H1 (cell line): ENCODE results near the gene CYP51A1. TPM values are rescaled to one million over a fixed set of nuclear protein-coding genes. Genes with fewer than 3 reads are reported as not detected.

Experiments
- CTCF ChIA-PET: fragments of 300-600 bp; sonication (Branson Sonifier 250); formaldehyde crosslinking; loops from one replicate; lab custom pipeline; 2021; ENCODE audit not compliant: partially characterized antibody; lab: Charles Lee
- POLR2A ChIA-PET: fragments of 300-600 bp; sonication (Branson Sonifier 250); formaldehyde crosslinking; loops from one replicate; lab custom pipeline; 2021; ENCODE audit warnings: inconsistent platforms; ENCODE audit not compliant: partially characterized antibody; lab: Charles Lee
- DNase-seq, 2 experiments: peaks; one replicate each; pipeline versions ENCODE4 v3.0.0 to v3.0.0-alpha.2; 2010 to 2022; ENCODE audit warnings: low spot score in 2 of 2, low read depth in 1 of 2, mixed read lengths in 1 of 2
- FAIRE-seq: peaks from 2 replicates; lab custom pipeline; 2011; peaks lifted over from hg19 to GRCh38; lab: Jason Lieb, UNC
- H2AFZ ChIP-seq: 2 replicates; pipeline ENCODE4 v1.8.1; 2012; ENCODE audit warnings: low read length, inconsistent platforms
- H2AK5ac ChIP-seq: 2 replicates; pipeline ENCODE4 v1.6.1; 2013; ENCODE audit warnings: low read depth, low read length
- H2BK120ac ChIP-seq: replicated peaks from 2 replicates; pipeline ENCODE3; 2013; ENCODE audit warnings: low read depth, low read length, inconsistent platforms
- H2BK12ac ChIP-seq: 2 replicates; pipeline ENCODE4 v1.6.1; 2013; ENCODE audit warnings: low read depth, low read length
- H2BK15ac ChIP-seq: 2 replicates; pipeline ENCODE4 v1.6.1; 2013; ENCODE audit warnings: low read length
- H2BK20ac ChIP-seq: 2 replicates; pipeline ENCODE4 v1.6.1; 2013; ENCODE audit warnings: low read length
- H2BK5ac ChIP-seq: 2 replicates; pipeline ENCODE4 v1.6.1; 2013; ENCODE audit warnings: low read depth, low read length
- H3K14ac ChIP-seq: 2 replicates; pipeline ENCODE4 v1.6.1; 2013; ENCODE audit warnings: inconsistent platforms; ENCODE audit not compliant: insufficient read length
- H3K18ac ChIP-seq: 2 replicates; pipeline ENCODE4 v1.6.1; 2013; ENCODE audit warnings: low read length; ENCODE audit errors: extremely low read depth
- H3K23ac ChIP-seq: 2 replicates; pipeline ENCODE4 v1.6.1; 2013; ENCODE audit warnings: inconsistent platforms; ENCODE audit not compliant: insufficient read length
- H3K23me2 ChIP-seq: 2 replicates; pipeline ENCODE4 v1.6.1; 2013; ENCODE audit warnings: low read depth, low read length
- H3K27ac ChIP-seq: 2 replicates; pipeline ENCODE4 v1.6.1; 2011; ENCODE audit warnings: low read depth, low read length, inconsistent platforms
- H3K27me3 ChIP-seq, 4 experiments: replicated peaks in 1 of 4; 1 replicate in 1 of 4; 2 replicates in 3 of 4; pipeline versions ENCODE4 v1.6.1 to v1.8.1; 2011 to 2013; ENCODE audit warnings: low read length in 3 of 4, mild to moderate bottlenecking in 3 of 4, inconsistent platforms in 2 of 4, mixed read lengths in 2 of 4, moderate library complexity in 1 of 4; ENCODE audit not compliant: control insufficient read depth in 3 of 4, insufficient read depth in 3 of 4; ENCODE audit errors: extremely low read depth in 1 of 4
- H3K36me3 ChIP-seq, 4 experiments: 2 replicates each; pipeline versions ENCODE4 v1.6.1 to v1.8.1; 2011 to 2013; ENCODE audit warnings: mild to moderate bottlenecking in 4 of 4, low read length in 3 of 4, moderate library complexity in 2 of 4, control low read depth in 1 of 4, inconsistent platforms in 1 of 4; ENCODE audit not compliant: insufficient read depth in 4 of 4, control insufficient read depth in 2 of 4
- H3K4ac ChIP-seq: replicated peaks from 2 replicates; pipeline ENCODE3; 2013; ENCODE audit warnings: low read length, low read depth, mixed read lengths, inconsistent platforms; ENCODE audit not compliant: insufficient read length
- H3K4me1 ChIP-seq, 4 experiments: replicated peaks in 1 of 4; 1 replicate in 1 of 4; 2 replicates in 3 of 4; pipeline versions ENCODE4 v1.6.1 to v1.8.1; 2011 to 2013; ENCODE audit warnings: low read length in 3 of 4, inconsistent platforms in 2 of 4, mixed read lengths in 1 of 4; ENCODE audit not compliant: insufficient read depth in 4 of 4, control insufficient read depth in 3 of 4
- H3K4me2 ChIP-seq, 2 experiments: 2 replicates each; pipeline versions ENCODE4 v1.6.1 to v1.8.1; 2011 to 2013; ENCODE audit warnings: low read depth in 2 of 2, low read length in 2 of 2, control low read depth in 1 of 2, inconsistent platforms in 1 of 2, mild to moderate bottlenecking in 1 of 2; ENCODE audit not compliant: insufficient read depth in 1 of 2
- H3K4me3 ChIP-seq, 4 experiments: fragments of 200-600, 300-600 bp in 1 of 4; sonication (generic), shearing (Covaris generic), sonication (Bioruptor Twin) in 1 of 4; 2 replicates each; pipeline versions ENCODE4 v1.5.1 to v1.8.1; 2011 to 2016; ENCODE audit warnings: low read length in 4 of 4, low read depth in 3 of 4, control low read depth in 2 of 4, inconsistent platforms in 2 of 4, mild to moderate bottlenecking in 2 of 4, mixed read lengths in 1 of 4, moderate library complexity in 1 of 4; ENCODE audit not compliant: insufficient read depth in 2 of 4; ENCODE audit errors: extremely low read depth in 1 of 4
- H3K56ac ChIP-seq: replicated peaks from 2 replicates; pipeline ENCODE3; 2013; ENCODE audit warnings: low read depth, mild to moderate bottlenecking, mixed read lengths, low read length, inconsistent platforms; ENCODE audit not compliant: insufficient read length
- H3K79me1 ChIP-seq: 2 replicates; pipeline ENCODE4 v1.6.1; 2013; ENCODE audit warnings: low read depth, low read length, control low read depth
- H3K79me2 ChIP-seq, 2 experiments: 2 replicates each; pipeline versions ENCODE4 v1.6.1 to v1.8.1; 2012 to 2013; ENCODE audit warnings: low read length in 2 of 2, mild to moderate bottlenecking in 2 of 2, inconsistent platforms in 1 of 2; ENCODE audit not compliant: insufficient read depth in 2 of 2, control insufficient read depth in 1 of 2
- H3K9ac ChIP-seq, 4 experiments: replicated peaks in 1 of 4; 1 replicate in 1 of 4; 2 replicates in 3 of 4; pipeline versions ENCODE4 v1.6.1 to v1.8.1; 2011 to 2013; ENCODE audit warnings: low read depth in 3 of 4, low read length in 3 of 4, control low read depth in 2 of 4, mild to moderate bottlenecking in 2 of 4, moderate library complexity in 2 of 4, inconsistent platforms in 1 of 4; ENCODE audit errors: extremely low read depth in 1 of 4
- H3K9me3 ChIP-seq, 2 experiments: 2 replicates each; pipeline versions ENCODE4 v1.6.1 to v1.8.1; 2012 to 2013; ENCODE audit warnings: mild to moderate bottlenecking in 2 of 2, moderate library complexity in 2 of 2, control low read depth in 1 of 2, inconsistent platforms in 1 of 2, low read depth in 1 of 2, low read length in 1 of 2, mixed read lengths in 1 of 2; ENCODE audit not compliant: insufficient read depth in 2 of 2
- H4K20me1 ChIP-seq, 2 experiments: replicated peaks in 1 of 2; 2 replicates each; pipeline versions ENCODE3 to v1.8.1; 2011 to 2013; ENCODE audit warnings: inconsistent platforms in 2 of 2, low read length in 2 of 2, mild to moderate bottlenecking in 1 of 2; ENCODE audit not compliant: insufficient read depth in 2 of 2, control insufficient read depth in 1 of 2
- H4K5ac ChIP-seq: 2 replicates; pipeline ENCODE4 v1.6.1; 2013; ENCODE audit warnings: low read length, low read depth, mixed read lengths, inconsistent platforms; ENCODE audit not compliant: insufficient read length
- H4K8ac ChIP-seq: 2 replicates; pipeline ENCODE4 v1.8.0; 2013; ENCODE audit warnings: mild to moderate bottlenecking, moderate library complexity, low read length, inconsistent platforms; ENCODE audit not compliant: insufficient read depth; ENCODE audit errors: extremely low read depth
- H4K91ac ChIP-seq: replicated peaks from 2 replicates; pipeline ENCODE3; 2013; ENCODE audit warnings: low read length, mixed read lengths, inconsistent platforms; ENCODE audit not compliant: insufficient read length
- HDAC2 ChIP-seq, 2 experiments: fragments of 300-600 bp in 1 of 2; sonication (generic) in 1 of 2; IDR thresholded peaks; 2 replicates each; pipeline ENCODE4 v1.6.1; 2011 to 2012; ENCODE audit warnings: low read depth in 2 of 2, low read length in 2 of 2, mild to moderate bottlenecking in 2 of 2, moderate library complexity in 2 of 2, borderline replicate concordance in 1 of 2, inconsistent platforms in 1 of 2
- WGBS, 2 experiments: shearing (Covaris generic) in 1 of 2; methylation state at CpG; one replicate each; pipeline versions ENCODE4 v1.1.6 to v1.1.7; 2013 to 2015; ENCODE audit warnings: low lambda C conversion rate in 2 of 2, mixed read lengths in 2 of 2, inconsistent platforms in 1 of 2, low coverage in 1 of 2, missing lambda C conversion rate in 1 of 2; ENCODE audit not compliant: insufficient replicate concordance in 2 of 2, insufficient coverage in 1 of 2, insufficient read length in 1 of 2; ENCODE audit errors: extremely low coverage in 1 of 2, missing lambda C conversion rate in 1 of 2; 5-methylcytosine and 5-hydroxymethylcytosine counted together
- polyA plus RNA-seq, 7 experiments: library from polyadenylated mRNA; depleted of rRNA in 3 of 7; stranded (reverse) in 5 of 7; unstranded in 2 of 7; fragments of >200 nt in 5 of 7; fragments of 200-250 nt in 2 of 7; gene quantifications; 1 replicate in 5 of 7; 2 replicates in 1 of 7; 4 replicates in 1 of 7; pipeline versions ENCODE4 v1.2.1 to v1.2.3, GENCODE V29; 2011 to 2013; ENCODE audit warnings: missing spikeins in 2 of 7, mixed read lengths in 2 of 7
- total RNA-seq: library from RNA; stranded (reverse); fragmentation: NEBNext Ultra II Directional; extraction: Animal tissue kit (Norgen Biotek cat#: 25700); gene quantifications from 2 replicates; pipeline ENCODE4 v1.2.1, GENCODE V29; 2021

CYP51A1 gene
- total and polyA plus RNA-seq, 2 of the 8 experiments (the other 6 are each of a cell fraction or from before 2014, with no cell fraction given), result 9.8 to 111 TPM

GRCh38 chr7:92155108-92155739 is 20.9 kb upstream of the CYP51A1 start:
- Histone ChIP-seq H2BK12ac (no peak overlapping the region), H3K14ac (no peak overlapping the region), H3K79me1 (no peaks in the 10 kb centered on the region), H3K56ac (no peak overlapping the region), H2BK20ac (no peak overlapping the region), H3K27me3 (no peaks in the 10 kb centered on the region), H3K18ac (no peak overlapping the region), H3K4me1 (no peaks in the 10 kb centered on the region), H4K8ac (no peak overlapping the region), H3K4ac (no peak overlapping the region), H2BK15ac (no peak overlapping the region), H3K79me2 (no peaks in the 10 kb centered on the region), H3K27ac (no peak overlapping the region), H3K23ac (no peak overlapping the region), H4K91ac (no peak overlapping the region), H3K9me3 (no peaks in the 10 kb centered on the region), H4K20me1 (no peaks in the 10 kb centered on the region), H2AK5ac (no peak overlapping the region), H3K4me3 (no peak overlapping the region), H3K9ac (no peak overlapping the region), H3K23me2 (no peaks in the 10 kb centered on the region), H2BK120ac (no peak overlapping the region), H3K4me2 (no peak overlapping the region), H4K5ac (no peak overlapping the region), H2AFZ (no peak overlapping the region), H2BK5ac (no peak overlapping the region), H3K36me3 (no peaks in the 10 kb centered on the region)
- no peak for FAIRE-seq
- 82% methylated on average over 1 of the region's 1 CpG; no CpG with 5 or more reads in 1 of the 2 experiments for WGBS, 2 experiments
- ChIA-PET POLR2A (no interaction called here), CTCF (no interaction called here)
- no peak for DNase-seq
- TF ChIP-seq HDAC2 (IDR thresholded peaks at IDR 0.05; ENCODE audit: borderline replicate concordance in 1 of 2, low read depth in 2 of 2, low read length in 2 of 2), result no peak
